ENCODE data around the gene MESD.

- TF ChIP-seq CTCF (IDR thresholded peaks at IDR 0.05; ENCODE audit: low read depth, low read length), result no peak
- no peak for TF ChIP-seq EZH2phosphoT487 (IDR thresholded peaks at IDR 0.05; ENCODE audit: low read depth)
These were observed 34.8 kb upstream of the MESD start for GRCh38 chr15:81024265-81024872.
